Stimulated activated CD4-positive, alpha-beta T cell treated with anti-CD3 and anti-CD28 coated beads, TNF-alpha, amount 100 ng/mL, for 4 hours (primary cell): Measurements from ENCODE around the gene HMCN1.

Source experiments
- DNase-seq, 3 experiments: peaks; one replicate each; pipeline ENCODE4 v3.0.0-alpha.2; 2020; ENCODE audit warnings: low read depth in 3 of 3

Gene HMCN1

DNA sequence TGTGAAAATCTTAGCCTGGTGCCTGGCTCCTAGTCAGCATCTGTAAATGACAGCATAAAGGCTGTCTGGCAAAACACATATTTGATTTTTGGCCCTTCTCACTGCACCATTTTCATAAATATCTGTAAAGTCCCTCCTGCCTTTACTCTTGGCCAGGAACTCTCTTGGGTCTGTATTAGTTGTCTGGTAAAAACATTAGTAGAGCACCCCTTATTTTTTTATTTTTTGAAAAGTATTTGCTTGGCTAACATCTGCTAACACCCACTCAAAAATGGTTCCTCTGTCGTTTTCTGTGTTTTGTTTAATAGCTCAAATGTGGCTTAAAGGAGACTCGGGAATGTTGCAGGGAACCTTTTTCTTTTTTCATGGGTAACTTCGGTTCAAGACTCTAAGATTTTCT, 293.4 kb downstream of the HMCN1 start:
- no peak for DNase-seq

DNA sequence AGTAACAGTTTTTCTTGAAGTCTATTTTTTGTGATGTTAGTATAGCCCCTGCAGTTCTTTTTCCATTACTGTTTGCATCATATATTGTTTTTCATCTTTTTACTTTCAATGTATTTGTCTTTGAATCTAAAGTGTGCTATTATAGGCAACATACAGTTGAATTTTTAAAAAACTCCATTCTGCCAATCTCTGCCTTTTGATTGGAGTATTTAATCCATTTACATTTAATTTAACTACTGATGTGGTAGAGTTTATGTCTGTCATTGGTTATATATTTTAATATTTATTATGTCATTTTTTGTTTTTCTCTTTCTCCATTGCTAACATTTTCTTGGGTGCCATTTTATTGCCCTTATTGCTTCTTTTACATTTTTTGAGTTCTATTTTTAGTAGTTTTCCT, 296.3 kb downstream of the HMCN1 start:
- DNase-seq, result no peak

DNA sequence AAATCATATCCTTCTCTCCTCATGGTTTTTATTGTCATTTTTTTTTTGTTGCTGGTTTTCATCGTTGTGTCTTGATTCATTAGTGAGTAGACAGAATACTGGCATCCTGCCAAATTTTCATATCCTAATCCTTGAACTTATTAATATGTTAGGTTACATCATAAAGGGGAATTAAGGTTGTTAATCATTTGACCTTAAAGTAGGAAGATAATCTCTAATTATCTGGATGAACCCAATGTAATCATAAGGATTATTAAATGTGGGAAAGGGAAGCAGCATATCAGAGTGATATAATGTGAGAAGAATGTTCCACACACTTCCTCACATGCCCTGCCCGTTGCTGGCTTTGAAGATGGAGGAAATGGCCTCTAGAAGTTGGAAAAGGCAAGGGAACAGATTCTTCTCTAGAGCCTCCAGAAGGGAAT, 299.7 kb downstream of the HMCN1 start:
- no peak for DNase-seq

DNA sequence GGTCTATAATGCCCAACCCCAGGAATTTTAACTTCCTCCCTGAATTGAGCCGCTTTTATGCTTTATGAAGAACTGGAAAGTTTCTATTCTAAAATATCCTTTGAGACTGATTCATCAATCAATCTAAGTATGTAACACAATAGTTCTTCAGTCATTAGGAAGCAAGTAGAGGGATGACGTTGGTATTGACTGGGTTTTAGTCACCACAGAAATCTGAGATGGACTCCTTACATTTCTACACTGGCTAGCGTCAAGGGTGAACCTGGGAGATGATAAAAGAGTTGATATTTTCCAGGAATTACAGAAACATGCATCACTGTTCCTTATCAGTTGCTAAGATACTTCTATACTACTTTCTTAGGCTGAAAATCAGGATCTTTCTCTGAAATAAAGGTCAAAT, 308.0 kb downstream of the HMCN1 start:
- DNase-seq, result no peak

DNA sequence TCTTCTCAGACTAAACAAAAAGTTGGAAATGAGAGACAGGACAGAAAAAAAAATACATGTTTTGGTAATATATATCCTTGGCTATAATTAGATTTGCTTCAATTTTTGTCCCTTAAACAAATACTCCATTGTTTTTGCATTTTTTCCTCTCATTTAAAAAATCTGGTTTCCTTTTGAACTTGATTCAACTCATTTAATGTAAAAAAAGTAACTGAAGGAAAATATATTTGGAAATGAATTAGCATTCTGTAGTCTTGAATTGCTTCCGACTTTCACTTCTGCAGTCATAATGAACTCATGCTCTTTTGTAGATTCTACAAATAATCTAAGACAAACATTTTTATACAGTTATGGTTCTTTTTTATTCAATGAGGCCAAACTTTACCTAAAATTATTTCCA, 309.1 kb downstream of the HMCN1 start:
- DNase-seq, result no peak

DNA sequence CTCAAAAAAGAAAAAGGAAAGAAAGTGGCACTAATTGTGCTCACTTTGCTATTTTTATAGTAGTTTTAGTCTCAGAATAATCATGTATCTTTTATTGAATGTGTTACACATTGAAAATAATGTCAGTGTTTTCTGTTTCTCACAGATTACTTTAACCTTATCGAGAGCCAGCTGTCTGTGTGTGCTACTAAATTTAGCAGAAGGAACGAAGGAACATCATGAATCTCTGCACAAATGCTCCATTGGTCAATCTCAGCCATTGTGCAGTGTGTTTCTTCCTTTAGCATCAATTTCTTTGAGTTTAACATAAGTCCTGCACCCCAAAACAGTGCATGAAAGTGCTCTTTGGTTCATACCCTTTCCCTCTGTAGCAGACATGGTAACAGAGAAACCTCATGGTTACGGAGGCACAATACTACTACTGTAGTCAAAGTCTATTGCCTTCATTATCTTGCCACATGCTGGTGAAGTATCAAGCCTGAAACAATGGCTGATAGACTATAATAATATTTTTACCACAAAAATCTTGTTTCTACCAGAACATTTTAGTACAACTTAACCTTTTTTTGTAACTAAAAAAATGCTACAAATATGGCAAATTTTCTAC, 310.0 kb downstream of the HMCN1 start:
- DNase-seq, result no peak

DNA sequence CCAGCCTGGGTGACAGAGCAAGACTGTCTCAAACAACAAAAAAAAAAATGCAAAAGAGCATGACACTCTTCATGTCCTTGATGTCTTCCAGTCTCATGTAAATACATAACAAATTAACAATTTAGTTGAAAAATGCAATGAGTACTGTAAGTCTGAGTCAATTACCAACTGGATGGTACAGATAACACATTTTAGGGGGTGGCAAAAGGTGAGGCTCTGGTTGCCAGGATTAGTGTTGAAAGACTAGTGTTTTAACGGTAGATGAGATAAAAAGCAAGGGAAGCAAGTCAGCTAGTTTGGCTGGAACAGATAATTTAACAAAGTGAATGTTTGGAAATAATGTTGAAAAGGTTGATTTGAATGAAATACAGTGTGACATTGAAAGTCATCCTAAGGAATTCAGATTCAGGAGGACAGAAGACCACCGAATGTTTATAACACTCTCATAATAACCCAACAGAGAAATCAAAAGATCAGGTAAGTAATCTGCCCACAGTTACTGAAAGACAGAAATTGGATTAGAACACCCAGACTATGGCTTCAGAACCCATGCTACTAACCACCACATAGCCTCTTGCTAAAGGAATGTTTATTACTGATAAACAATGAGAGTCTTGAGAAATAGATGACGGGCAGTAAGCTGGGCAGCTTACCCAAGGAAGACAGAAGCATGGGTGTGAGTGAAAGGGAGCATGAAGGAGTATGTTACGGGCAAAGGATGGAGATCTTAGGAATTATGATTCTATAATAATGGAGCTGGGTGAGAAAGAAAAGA, 312.4 kb downstream of the HMCN1 start:
- no peak for DNase-seq

DNA sequence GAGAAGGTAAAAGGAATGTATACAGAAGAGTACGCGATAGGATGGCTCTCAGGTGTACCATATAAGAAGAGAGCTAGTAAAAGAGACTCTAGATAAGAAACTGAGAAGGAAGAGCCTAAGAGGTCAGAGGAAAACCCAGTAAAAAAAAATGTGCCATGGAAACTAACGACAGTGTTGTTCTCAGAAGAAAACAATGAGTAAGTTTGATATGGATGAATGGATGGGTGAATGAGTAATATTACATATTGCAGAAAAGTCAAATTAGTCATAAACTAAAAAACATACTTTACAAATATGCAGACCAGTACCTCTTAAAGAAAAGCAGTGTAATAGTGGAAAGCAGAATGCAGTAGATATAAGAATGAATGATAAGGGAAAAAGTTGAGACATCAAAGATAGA, 316.2 kb downstream of the HMCN1 start:
- no peak for DNase-seq

DNA sequence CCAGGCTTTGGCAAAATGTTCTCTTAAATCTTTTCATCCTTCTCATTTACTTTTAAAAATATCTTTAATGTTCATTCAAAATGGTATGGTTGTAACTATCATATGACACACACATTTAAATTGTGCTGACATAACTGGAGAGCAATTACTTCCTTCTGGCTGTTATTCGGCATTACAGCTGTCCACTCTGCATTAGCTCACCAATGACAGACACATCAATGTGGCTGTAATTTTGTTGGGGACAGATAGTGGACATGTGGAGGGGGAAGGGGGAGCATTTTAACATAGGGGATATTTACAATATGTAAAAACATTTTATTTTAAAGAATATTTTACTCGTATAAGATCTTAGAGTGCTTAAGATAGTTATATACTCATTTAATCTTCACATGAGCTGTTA, 319.8 kb downstream of the HMCN1 start:
- DNase-seq, result no peak

DNA sequence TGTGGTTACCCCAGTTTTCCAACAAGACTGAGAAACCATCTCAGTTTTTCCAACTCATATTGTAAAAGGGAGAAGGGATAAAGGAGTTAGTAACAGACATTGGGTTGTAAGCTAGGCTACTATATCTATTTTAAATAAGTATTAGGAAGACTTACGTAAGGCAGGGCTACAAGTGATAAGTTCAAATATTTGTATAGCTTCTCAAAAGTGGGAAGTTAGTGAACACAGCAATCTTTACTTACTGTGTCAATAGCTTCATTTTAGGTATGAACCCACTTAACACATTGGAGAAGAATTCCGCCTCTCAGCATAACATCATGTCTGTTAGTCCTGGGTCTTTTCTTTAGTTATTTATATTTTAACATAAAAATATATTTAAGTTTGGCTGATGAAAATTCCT, 320.7 kb downstream of the HMCN1 start:
- DNase-seq, result no peak

DNA sequence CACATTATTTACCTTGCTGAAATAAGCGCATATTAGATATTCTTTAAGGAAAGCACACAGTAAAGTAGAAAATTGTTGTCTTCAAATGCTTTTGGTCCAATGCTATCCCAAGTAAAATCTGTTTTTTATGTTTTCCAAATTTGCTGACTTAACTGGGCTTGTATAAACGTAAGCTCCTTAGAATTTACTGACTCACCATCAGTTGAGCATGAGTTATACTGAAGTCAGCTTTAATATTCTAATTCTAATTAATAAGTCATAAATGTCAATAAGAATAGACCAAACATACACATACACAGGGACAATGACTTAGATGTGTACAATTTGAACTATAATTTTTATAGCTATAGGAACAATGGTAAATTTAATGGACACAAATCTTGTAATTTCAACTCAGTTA, 321.7 kb downstream of the HMCN1 start:
- DNase-seq, result no peak

DNA sequence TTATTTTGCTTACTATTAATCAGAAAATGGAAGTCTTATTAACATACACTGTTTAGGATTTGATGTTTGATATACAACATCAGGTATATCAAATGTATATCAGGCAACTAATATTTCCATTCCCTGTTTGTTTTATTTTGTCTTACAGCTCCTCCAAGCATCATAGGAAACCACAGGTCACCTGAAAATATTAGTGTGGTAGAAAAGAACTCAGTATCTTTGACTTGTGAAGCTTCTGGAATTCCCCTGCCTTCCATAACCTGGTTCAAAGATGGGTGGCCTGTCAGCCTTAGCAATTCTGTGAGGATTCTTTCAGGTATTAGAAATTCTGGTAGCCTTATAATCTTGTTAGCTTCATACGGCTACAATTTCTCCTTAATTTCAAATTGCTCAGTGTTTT, 322.9 kb downstream of the HMCN1 start:
- no peak for DNase-seq

DNA sequence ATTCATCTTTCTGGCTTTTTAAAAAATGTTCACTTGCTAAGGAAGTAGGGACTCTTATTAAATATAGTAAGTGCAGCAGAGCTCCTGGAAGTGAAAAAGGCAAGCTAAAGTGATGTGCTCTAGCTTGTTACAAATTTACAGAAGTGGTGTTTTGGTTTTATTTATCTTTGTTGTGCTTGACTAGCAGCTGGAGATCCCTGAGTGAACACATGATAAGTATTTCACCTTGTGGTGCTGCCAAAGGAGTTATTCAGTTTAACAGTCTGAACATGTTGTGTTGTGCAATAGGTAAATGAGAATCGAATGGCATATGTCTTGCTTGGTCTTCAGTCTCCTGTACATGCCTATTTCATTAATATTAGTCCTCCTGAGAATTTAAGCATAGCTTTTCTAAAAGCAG, 325.1 kb downstream of the HMCN1 start:
- no peak for DNase-seq

DNA sequence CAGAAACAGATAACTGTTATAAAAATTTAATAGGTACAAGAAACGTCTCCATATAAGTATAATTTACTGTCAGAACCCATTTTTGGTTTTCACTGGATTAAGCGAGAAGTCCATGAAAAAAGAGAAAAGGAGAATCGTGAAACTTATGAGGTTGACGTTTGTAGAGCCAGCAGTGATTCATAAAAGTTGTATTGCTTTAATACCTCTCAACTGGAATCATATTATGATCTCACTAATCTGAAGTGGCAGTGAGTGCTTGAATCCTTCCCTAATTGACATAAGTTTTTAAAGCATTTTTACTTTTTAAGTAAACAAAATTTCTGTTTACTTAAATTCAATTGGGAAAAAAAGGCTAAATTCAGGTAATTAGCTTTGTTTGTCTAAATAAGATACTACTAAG, 325.6 kb downstream of the HMCN1 start:
- DNase-seq, result no peak

DNA sequence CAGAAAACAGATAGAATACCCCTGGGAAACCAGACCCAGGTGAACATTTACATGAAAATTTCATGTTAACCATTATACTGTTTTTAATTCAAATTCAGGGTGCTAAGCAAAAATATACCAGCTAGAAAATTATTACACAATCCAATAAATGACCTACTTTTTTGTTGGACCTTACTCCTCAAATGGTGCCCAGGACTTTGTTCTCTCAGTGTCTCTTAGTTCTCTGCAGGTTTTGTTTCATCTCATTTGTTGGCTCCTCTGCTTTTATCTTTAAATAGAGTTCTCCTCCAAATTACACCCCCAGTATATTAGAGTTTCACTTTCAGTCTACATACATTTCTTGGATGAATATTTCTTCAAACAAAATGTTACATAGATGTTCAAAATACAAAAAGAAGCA, 326.0 kb downstream of the HMCN1 start:
- no peak for DNase-seq

DNA sequence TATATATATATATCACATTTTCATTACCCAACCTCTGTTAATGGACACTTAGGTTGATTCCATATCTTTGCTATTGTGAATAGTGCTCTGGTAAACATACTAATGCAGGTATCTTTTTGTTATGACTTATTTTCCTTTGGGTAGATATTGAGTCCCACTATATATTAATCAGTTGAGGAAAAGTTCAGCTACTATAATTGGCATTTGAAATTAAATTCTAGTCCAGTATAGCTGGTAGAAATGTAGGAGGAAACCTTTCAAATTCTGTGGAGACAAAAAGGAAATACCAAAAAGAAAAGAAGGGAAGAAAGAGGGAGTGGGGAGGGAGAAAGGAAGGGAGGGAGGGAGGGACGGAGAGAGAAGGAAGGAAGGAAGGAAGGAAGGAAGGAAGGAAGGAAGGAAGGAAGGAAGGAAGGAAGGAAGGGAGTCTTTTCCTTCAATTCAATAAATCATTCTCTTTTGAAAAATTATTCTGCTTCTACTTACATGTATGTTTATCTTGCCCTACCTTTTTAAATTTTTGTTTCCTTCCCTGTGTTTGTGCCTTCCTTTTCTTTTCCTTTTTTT, 329.0 kb downstream of the HMCN1 start:
- DNase-seq, result no peak

DNA sequence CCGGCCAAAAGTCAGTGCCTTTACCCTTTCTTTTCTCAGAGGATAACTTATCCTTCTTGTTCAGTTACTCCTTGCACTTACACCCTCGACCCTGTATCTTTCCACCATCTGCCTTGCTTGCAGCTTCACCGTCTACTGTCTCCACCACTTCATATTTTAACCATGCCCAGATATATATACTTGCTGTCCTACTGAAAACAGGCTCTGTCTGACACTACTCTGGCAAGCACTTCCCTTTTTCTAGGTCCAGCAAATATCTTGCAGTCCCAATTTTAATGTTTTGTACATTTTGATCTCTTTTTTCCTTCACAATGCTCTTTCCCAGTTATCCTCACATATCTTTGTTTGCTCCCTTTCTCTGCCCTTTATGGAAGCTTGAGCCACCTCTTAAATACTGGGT, 332.2 kb downstream of the HMCN1 start:
- no peak for DNase-seq

DNA sequence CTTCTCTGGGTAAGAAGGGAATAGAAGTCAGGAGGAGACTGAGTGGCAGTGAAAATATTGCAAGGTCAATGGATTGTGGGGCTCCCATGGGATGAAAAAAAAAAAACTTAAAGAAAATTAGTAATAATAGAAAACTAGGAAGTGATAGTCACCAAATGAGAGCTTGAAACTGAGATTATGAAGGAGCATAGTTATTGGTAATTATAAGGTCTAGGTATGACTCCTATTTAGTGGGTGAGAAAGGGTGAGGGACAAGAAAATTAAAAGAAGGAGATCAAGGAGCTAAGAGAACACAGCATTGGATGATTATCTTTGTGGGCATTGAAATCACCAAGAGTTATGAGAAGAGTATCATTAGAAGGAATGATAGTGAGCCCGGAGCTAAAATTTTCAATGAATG, 339.5 kb downstream of the HMCN1 start:
- DNase-seq, result no peak

DNA sequence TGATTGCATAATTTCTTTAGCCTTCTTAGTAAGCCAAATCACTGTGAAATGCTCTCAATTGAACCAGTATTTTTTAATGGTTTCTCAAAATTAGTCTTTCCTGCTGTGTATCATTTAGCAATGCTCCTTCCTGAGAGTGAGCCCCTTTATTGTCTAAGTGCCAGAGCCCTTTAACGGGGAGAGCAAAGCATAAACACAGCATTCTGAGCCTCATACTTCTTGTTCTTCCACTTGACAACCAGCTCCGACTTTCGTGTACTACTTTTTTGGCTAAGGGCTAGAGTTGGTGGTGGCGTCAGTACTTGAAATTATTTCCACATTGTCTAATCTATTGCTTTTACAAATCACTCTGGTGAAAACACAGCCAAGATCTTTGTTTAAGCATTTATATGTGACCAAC, 341.8 kb downstream of the HMCN1 start:
- DNase-seq, result no peak

DNA sequence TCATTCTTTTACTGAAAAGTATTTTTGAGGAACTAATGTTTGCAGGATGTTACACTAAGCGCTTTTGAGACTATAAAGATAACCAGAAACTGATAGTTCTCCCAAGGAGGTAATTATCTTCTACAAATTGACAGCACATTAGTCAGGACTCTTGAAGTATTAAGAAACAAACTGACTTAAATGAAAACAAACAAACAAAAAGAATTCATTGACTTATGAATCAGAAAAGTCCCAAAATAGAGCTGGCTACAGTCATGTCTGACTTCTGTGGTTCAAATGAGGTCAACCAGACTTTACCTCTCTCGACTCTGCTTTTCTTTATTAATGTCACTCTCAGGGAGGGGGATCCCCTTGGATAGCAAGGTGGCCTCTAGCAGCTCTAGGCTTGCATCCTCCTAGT, 344.1 kb downstream of the HMCN1 start:
- DNase-seq, result no peak

DNA sequence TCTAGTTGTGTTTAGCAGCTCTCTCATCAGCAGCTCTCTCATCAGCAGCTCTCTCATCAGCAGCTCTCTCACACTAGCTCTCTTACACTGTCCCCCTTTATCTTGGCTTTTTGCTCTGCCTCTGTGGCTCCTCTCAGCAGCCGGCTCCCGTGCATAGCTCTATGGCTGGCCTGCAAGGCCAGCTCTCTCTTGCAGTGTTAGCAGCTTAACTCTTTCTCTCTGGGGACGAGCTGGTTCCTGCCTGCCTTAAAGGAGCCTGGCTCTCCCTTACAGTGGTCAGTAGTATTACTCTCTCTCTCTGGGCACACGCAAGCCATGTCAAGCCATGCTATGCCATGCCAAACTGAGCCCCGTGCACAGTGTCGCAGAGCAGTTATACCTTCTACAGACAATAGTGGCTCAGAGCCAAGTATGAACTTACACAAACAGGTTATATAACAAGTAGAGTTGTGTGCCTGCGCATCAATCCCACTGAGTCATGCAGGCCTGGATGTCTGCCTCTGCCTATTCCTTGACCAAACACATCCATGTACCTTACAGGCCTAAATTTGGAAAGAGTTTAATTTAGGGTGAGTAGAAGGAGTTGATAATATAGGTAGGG, 345.0 kb downstream of the HMCN1 start:
- DNase-seq, result no peak

DNA sequence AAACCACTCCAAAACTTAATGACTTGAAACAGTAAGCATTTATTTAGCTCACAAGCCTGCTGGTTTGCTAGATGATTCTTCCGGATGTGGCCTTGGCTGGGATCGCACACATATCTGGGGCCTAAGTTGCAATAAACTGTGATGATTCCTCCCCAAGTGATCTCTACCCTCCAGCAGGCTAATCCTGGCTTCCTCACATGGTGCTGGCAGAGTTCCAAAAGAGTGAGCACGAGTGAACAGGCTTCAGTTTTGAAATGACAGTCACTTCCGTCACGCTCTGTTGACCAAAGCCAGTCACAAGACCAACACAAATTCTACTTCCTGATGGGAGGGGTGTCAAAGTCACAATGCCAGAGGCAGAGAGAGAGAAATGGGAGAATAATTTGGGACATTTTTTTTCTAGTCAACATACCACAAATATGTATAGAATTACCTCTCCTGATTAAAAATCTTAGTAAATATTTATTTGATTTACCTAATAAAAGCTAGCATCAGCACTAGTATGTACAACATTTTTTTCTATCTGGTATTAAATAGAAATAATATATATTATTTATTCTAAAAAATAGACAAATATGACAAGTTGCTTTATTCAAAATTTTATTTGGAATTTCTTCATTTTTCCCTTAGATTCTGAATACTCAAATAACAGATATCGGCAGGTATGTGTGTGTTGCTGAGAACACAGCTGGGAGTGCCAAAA, 348.2 kb downstream of the HMCN1 start:
- no peak for DNase-seq
